WTC11 (cell line): Measurements from ENCODE around the gene CSRNP3.

Source experiments
- CTCF ChIP-seq: fragments of 200-600 bp; IDR thresholded peaks from 2 replicates; pipeline ENCODE4 v1.8.0; 2022; ENCODE audit warnings: antibody characterized with exemption
- E2F1 ChIP-seq: sonication (generic); formaldehyde crosslinking; IDR thresholded peaks from 2 replicates; pipeline ENCODE4 v1.8.0; 2022; ENCODE audit warnings: mild to moderate bottlenecking, missing genetic modification reagents
- ELF4 ChIP-seq: sonication (generic); formaldehyde crosslinking; IDR thresholded peaks from 2 replicates; pipeline ENCODE4 v1.8.1; 2022; ENCODE audit warnings: low read depth, mild to moderate bottlenecking, moderate library complexity, missing genetic modification reagents
- ESRRA ChIP-seq: sonication (generic); formaldehyde crosslinking; IDR thresholded peaks from 2 replicates; pipeline ENCODE4 v1.8.1; 2022; ENCODE audit warnings: mild to moderate bottlenecking, missing genetic modification reagents, borderline replicate concordance
- NR2C2 ChIP-seq: sonication (generic); formaldehyde crosslinking; IDR thresholded peaks from 2 replicates; pipeline ENCODE4 v1.8.0; 2022; ENCODE audit warnings: mild to moderate bottlenecking, missing genetic modification reagents
- RELA ChIP-seq: sonication (generic); formaldehyde crosslinking; IDR thresholded peaks from 2 replicates; pipeline ENCODE4 v1.8.1; 2022; ENCODE audit warnings: missing genetic modification reagents, mild to moderate bottlenecking, borderline replicate concordance
- ZNF281 ChIP-seq: sonication (generic); formaldehyde crosslinking; IDR thresholded peaks from 2 replicates; pipeline ENCODE4 v1.8.0; 2023; ENCODE audit warnings: mild to moderate bottlenecking, missing genetic modification reagents
- TF ChIP-seq, protein P1 (sequence below): sonication (generic); formaldehyde crosslinking; conservative IDR thresholded peaks from 2 replicates; pipeline ENCODE4 v1.8.1; 2022; ENCODE audit warnings: mild to moderate bottlenecking, missing genetic modification reagents
- TF ChIP-seq, protein P2 (sequence below): sonication (generic); formaldehyde crosslinking; IDR thresholded peaks from 2 replicates; pipeline ENCODE4 v1.8.0; 2023; ENCODE audit warnings: missing genetic modification reagents

GRCh38 chr2:165667375-165667774, 197.9 kb downstream of the CSRNP3 start:
- TF ChIP-seq CTCF (no peak), E2F1 (CRISPR knock-in tag) (no peak), ZNF281 (CRISPR knock-in tag) (no peak), NR2C2 (CRISPR knock-in tag) (no peak), ESRRA (CRISPR knock-in tag) (no peak), ELF4 (no peak), RELA (CRISPR knock-in tag) (no peak)
- TF ChIP-seq, protein P1, sequence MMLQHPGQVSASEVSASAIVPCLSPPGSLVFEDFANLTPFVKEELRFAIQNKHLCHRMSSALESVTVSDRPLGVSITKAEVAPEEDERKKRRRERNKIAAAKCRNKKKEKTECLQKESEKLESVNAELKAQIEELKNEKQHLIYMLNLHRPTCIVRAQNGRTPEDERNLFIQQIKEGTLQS (CRISPR knock-in tag), result no peak
- TF ChIP-seq, protein P2, sequence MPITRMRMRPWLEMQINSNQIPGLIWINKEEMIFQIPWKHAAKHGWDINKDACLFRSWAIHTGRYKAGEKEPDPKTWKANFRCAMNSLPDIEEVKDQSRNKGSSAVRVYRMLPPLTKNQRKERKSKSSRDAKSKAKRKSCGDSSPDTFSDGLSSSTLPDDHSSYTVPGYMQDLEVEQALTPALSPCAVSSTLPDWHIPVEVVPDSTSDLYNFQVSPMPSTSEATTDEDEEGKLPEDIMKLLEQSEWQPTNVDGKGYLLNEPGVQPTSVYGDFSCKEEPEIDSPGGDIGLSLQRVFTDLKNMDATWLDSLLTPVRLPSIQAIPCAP (CRISPR knock-in tag), result no peak
